Stimulated activated CD4-positive, alpha-beta T cell treated with anti-CD3 and anti-CD28 coated beads, Interleukin-15, amount 100 ng/mL, for 48 hours (primary cell): ENCODE data around the gene CCDC120.

Experiments used
- DNase-seq, 2 donors: peaks; one replicate each; pipeline ENCODE4 v3.0.0-alpha.2; 2020; ENCODE audit warnings: low read depth in 2 of 2

Gene CCDC120

GRCh38 chrX:49058794-49059193 lies at the start of gene CCDC120:
Gene CCDC120, plus strand, starts transcription at chrX:49058999. Its CDS starts 3,043 bp downstream, at chrX:49062042.
- no peak for DNase-seq

GRCh38 chrX:49019050-49019449 lies 39.7 kb upstream of the CCDC120 start:
- DNase-seq: no peak

GRCh38 chrX:49019599-49020249 lies 39.1 kb upstream of the CCDC120 start:
- no peak for DNase-seq

GRCh38 chrX:49029876-49030275 lies 28.9 kb upstream of the CCDC120 start:
- no peak for DNase-seq

GRCh38 chrX:49030283-49030682 lies 28.5 kb upstream of the CCDC120 start:
- DNase-seq: no peak

- DNase-seq: no peak
Measured at GRCh38 chrX:49037883-49038475, 20.8 kb upstream of the CCDC120 start.

- peak; percentile 17 to 29 for DNase-seq
Measured at GRCh38 chrX:49039598-49040375, 19.0 kb upstream of the CCDC120 start.

GRCh38 chrX:49040376-49040955 lies 18.3 kb upstream of the CCDC120 start:
- no peak for DNase-seq

GRCh38 chrX:49041744-49042580 lies 16.8 kb upstream of the CCDC120 start:
- no peak for DNase-seq

GRCh38 chrX:49042581-49043219 lies 16.1 kb upstream of the CCDC120 start:
- DNase-seq: no peak

- peak; percentile 93 to 94 for DNase-seq
Measured at GRCh38 chrX:49043220-49043986, 15.4 kb upstream of the CCDC120 start, which contains the start of gene TFE3. Gene TFE3, minus strand, starts transcription at chrX:49043357. Its CDS starts 131 bp downstream, at chrX:49043226.

GRCh38 chrX:49043987-49044281 lies 14.9 kb upstream of the CCDC120 start:
- no peak for DNase-seq

GRCh38 chrX:49053223-49054072 lies 5.4 kb upstream of the CCDC120 start:
- peak; percentile 44 to 51 for DNase-seq

- no peak for DNase-seq
Measured at GRCh38 chrX:49054073-49054762, 4.6 kb upstream of the CCDC120 start.

GRCh38 chrX:49059201-49059600 lies 402 bp downstream of the CCDC120 start:
- DNase-seq: no peak

- DNase-seq: no peak
Measured at GRCh38 chrX:49059681-49060085, 884 bp downstream of the CCDC120 start.

- no peak for DNase-seq
Measured at GRCh38 chrX:49060914-49061313, 2.1 kb downstream of the CCDC120 start.

- no peak for DNase-seq
Measured at GRCh38 chrX:49061490-49061889, 2.7 kb downstream of the CCDC120 start.

- DNase-seq: no peak
Measured at GRCh38 chrX:49061916-49062315, 3.1 kb downstream of the CCDC120 start.
